Coronary artery (tissue), 2 donors: ENCODE data around the gene SLC39A7.

Source experiments
- DNase-seq: peaks from one replicate; pipeline ENCODE4 v3.0.0-alpha.2; 2017; ENCODE audit warnings: low spot score
- H3K27ac ChIP-seq, 2 donors: fragments of 200-600 bp; sonication (generic); one replicate each; pipeline ENCODE4 v1.5.1; 2016 to 2019
- H3K4me3 ChIP-seq: fragments of 200-600 bp; sonication (generic); 2 replicates; pipeline ENCODE4 v1.5.1; 2016; ENCODE audit warnings: mild to moderate bottlenecking, moderate library complexity
- CTCF ChIP-seq: fragments of 200-600 bp; sonication (generic); IDR thresholded peaks from one replicate; pipeline ENCODE4 v1.5.1; 2019; ENCODE audit warnings: antibody characterized with exemption

The SLC39A7 gene

GRCh38 chr6:33160728-33161344, 39.8 kb upstream of the SLC39A7 start:
- TF ChIP-seq CTCF, result no peak
- no peak for DNase-seq
- Histone ChIP-seq H3K27ac (peak overlapping the region in 1 of 2 donors; percentile 75), H3K4me3 (peak overlapping the region; percentile 65)

GRCh38 chr6:33161354-33162331, 39.0 kb upstream of the SLC39A7 start:
- H3K4me3 ChIP-seq, result peak overlapping the region; percentile 65
- peak overlapping the region in 1 of 2 donors; percentile 75 for H3K27ac ChIP-seq
- peak; percentile 88 for DNase-seq
- peak; percentile 95 for TF ChIP-seq CTCF

GRCh38 chr6:33163540-33163939, 37.1 kb upstream of the SLC39A7 start:
- peak; percentile 65 for DNase-seq
- no peak overlapping the region for H3K27ac ChIP-seq
- no peak overlapping the region for H3K4me3 ChIP-seq
- no peak for TF ChIP-seq CTCF

GRCh38 chr6:33164176-33164575, 36.5 kb upstream of the SLC39A7 start:
- peak; percentile 52 for DNase-seq
- no peak for TF ChIP-seq CTCF
- Histone ChIP-seq H3K27ac (no peak overlapping the region), H3K4me3 (no peak overlapping the region)

GRCh38 chr6:33164665-33165373, 35.8 kb upstream of the SLC39A7 start:
- DNase-seq, result peak; percentile 70
- no peak for TF ChIP-seq CTCF
- H3K27ac ChIP-seq, result no peak overlapping the region
- no peak overlapping the region for H3K4me3 ChIP-seq

GRCh38 chr6:33165581-33166258, 34.9 kb upstream of the SLC39A7 start:
- peak; percentile 71 for DNase-seq
- TF ChIP-seq CTCF, result no peak
- Histone ChIP-seq H3K4me3 (no peak overlapping the region), H3K27ac (no peak overlapping the region)
